Endothelial cell of umbilical vein (primary cell): Measurements from ENCODE around the gene B4GALNT4. TPM values are rescaled to one million over a fixed set of nuclear protein-coding genes. Genes with fewer than 3 reads are reported as not detected.

Experiments used
- BruUV-seq: library from RNA; stranded (reverse); fragments of 400-500 nt; replicated peaks from 2 replicates; lab custom pipeline; 2021; lab: Mats Ljungman, UMichigan
- CTCF ChIA-PET: fragments of 300-600, 350-600 bp; sonication (Branson Sonifier 250); formaldehyde crosslinking; loops from one replicate; lab custom pipeline; 2021; ENCODE audit warnings: antibody characterized with exemption, inconsistent platforms; lab: Charles Lee
- POLR2A ChIA-PET: fragments of 300-600, 350-600 bp; sonication (Branson Sonifier 250); formaldehyde crosslinking; loops from one replicate; lab custom pipeline; 2021; ENCODE audit warnings: antibody characterized with exemption, inconsistent platforms; lab: Charles Lee
- DNase-seq: peaks from one replicate; pipeline ENCODE4 v3.0.0-alpha.2; 2011; ENCODE audit warnings: low read depth, low spot score
- FAIRE-seq: peaks from 2 replicates; lab custom pipeline; 2011; peaks lifted over from hg19 to GRCh38; lab: Jason Lieb, UNC
- H2AFZ ChIP-seq: 2 replicates; pipeline ENCODE4 v1.6.0; 2012; ENCODE audit warnings: low read depth, low read length, control low read depth, inconsistent platforms
- H3K27ac ChIP-seq: 2 replicates; pipeline ENCODE4 v1.5.1; 2011; ENCODE audit warnings: low read depth, mild to moderate bottlenecking, control low read depth, low read length, moderate library complexity; ENCODE audit not compliant: insufficient read depth
- H3K27me3 ChIP-seq, 2 experiments: 2 replicates each; pipeline versions ENCODE4 v1.6.0 to v1.6.1; 2011; ENCODE audit warnings: low read length in 2 of 2, mixed read lengths in 1 of 2; ENCODE audit not compliant: control insufficient read depth in 2 of 2, insufficient read depth in 2 of 2
- H3K36me3 ChIP-seq, 2 experiments: 2 replicates in 1 of 2; 3 replicates in 1 of 2; pipeline ENCODE4 v1.5.1; 2011; ENCODE audit warnings: low read length in 2 of 2, mild to moderate bottlenecking in 1 of 2, moderate library complexity in 1 of 2; ENCODE audit not compliant: control insufficient read depth in 2 of 2, insufficient read depth in 2 of 2; ENCODE audit errors: extremely low read depth in 1 of 2
- H3K4me1 ChIP-seq: 3 replicates; pipeline ENCODE4 v1.5.1; 2011; ENCODE audit warnings: mild to moderate bottlenecking, low read length; ENCODE audit not compliant: control insufficient read depth, insufficient read depth; ENCODE audit errors: extremely low read depth
- H3K4me2 ChIP-seq: 2 replicates; pipeline ENCODE4 v1.6.1; 2011; ENCODE audit warnings: low read length, control low read depth, mixed read lengths; ENCODE audit not compliant: insufficient read depth
- H3K4me3 ChIP-seq, 3 experiments: fragments of 200-600 bp in 1 of 3; sonication (generic), shearing (Covaris generic) in 1 of 3; replicated peaks in 1 of 3; 2 replicates each; pipeline ENCODE4 v1.5.1; 2011 to 2016; ENCODE audit warnings: control low read depth in 3 of 3, low read length in 3 of 3, mild to moderate bottlenecking in 2 of 3, inconsistent platforms in 1 of 3, low read depth in 1 of 3, moderate library complexity in 1 of 3; ENCODE audit not compliant: insufficient read depth in 1 of 3
- H3K79me2 ChIP-seq: 2 replicates; pipeline ENCODE4 v1.6.0; 2012; ENCODE audit warnings: low read length, inconsistent platforms; ENCODE audit not compliant: control insufficient read depth, insufficient read depth
- H3K9ac ChIP-seq: replicated peaks from 2 replicates; pipeline ENCODE3; 2011; ENCODE audit warnings: low read length, control low read depth; ENCODE audit not compliant: insufficient read depth; ENCODE audit errors: extremely low read depth
- H3K9me1 ChIP-seq: replicated peaks from 3 replicates; pipeline ENCODE4 v1.6.0; 2011; ENCODE audit warnings: mild to moderate bottlenecking, low read length; ENCODE audit not compliant: control insufficient read depth, insufficient read depth; ENCODE audit errors: extremely low read depth
- H3K9me3 ChIP-seq: replicated peaks from 2 replicates; pipeline ENCODE4 v1.5.1; 2012; ENCODE audit warnings: low read length, inconsistent platforms; ENCODE audit not compliant: control insufficient read depth, insufficient read depth
- H4K20me1 ChIP-seq: replicated peaks from 2 replicates; pipeline ENCODE3; 2011; ENCODE audit warnings: mild to moderate bottlenecking, low read length; ENCODE audit not compliant: control insufficient read depth, insufficient read depth; ENCODE audit errors: extremely low read depth
- EZH2 ChIP-seq: IDR thresholded peaks from 2 replicates; pipeline ENCODE4 v1.6.1; 2012; ENCODE audit warnings: borderline replicate concordance, low read depth, mild to moderate bottlenecking, moderate library complexity, low read length, inconsistent platforms; ENCODE audit not compliant: severe bottlenecking
- FOS ChIP-seq: IDR thresholded peaks from 2 replicates; pipeline ENCODE4 v1.6.1; 2011; ENCODE audit warnings: mild to moderate bottlenecking, low read length, moderate library complexity, borderline replicate concordance; ENCODE audit not compliant: insufficient read depth
- GATA2 ChIP-seq: IDR thresholded peaks from 2 replicates; pipeline ENCODE4 v1.7.0; 2011; ENCODE audit warnings: low read depth, mild to moderate bottlenecking, moderate library complexity, mixed read lengths, low read length; ENCODE audit not compliant: insufficient read length, insufficient read depth
- JUN ChIP-seq: IDR thresholded peaks from 2 replicates; pipeline ENCODE4 v1.6.1; 2011; ENCODE audit warnings: borderline replicate concordance, low read depth; ENCODE audit not compliant: insufficient read length, insufficient read depth
- MAX ChIP-seq: IDR thresholded peaks from 2 replicates; pipeline ENCODE4 v1.6.1; 2011; ENCODE audit not compliant: insufficient read depth, insufficient read length
- MYC ChIP-seq: IDR thresholded peaks from one replicate; pipeline ENCODE4 v1.6.1; 2011; ENCODE audit warnings: mild to moderate bottlenecking, low read depth, low read length
- POLR2A ChIP-seq: IDR thresholded peaks from 2 replicates; pipeline ENCODE4 v1.6.1; 2012; ENCODE audit warnings: low read depth, mild to moderate bottlenecking, control low read depth, low read length
- POLR2AphosphoS5 ChIP-seq: IDR thresholded peaks from 2 replicates; pipeline ENCODE4 v1.6.1; 2012; ENCODE audit warnings: low read depth, mild to moderate bottlenecking, control low read depth, low read length, moderate library complexity; ENCODE audit not compliant: insufficient read depth
- dilution Hi-C: fragments of 300-500 bp; cut with MboI; formaldehyde crosslinking; loops from one replicate; pipeline ENCODE4 v1.15.0; 2019; ENCODE audit warnings: low sequenced_read_pairs; ENCODE audit not compliant: extremely low pct_ligation_motif_present
- intact Hi-C: fragments of 100-400 bp; cut with micrococcal nuclease; formaldehyde crosslinking; loops from one replicate; pipeline ENCODE4 v1.10.0; 2022
- polyA plus RNA-seq, 4 experiments: library from polyadenylated mRNA; depleted of rRNA in 3 of 4; stranded (reverse) in 3 of 4; unstranded in 1 of 4; fragments of >200 nt; gene quantifications; 2 replicates each; pipeline versions ENCODE4 v1.2.1 to v1.2.3, GENCODE V29; 2011 to 2012; ENCODE audit warnings: missing spikeins in 1 of 4
- total RNA-seq: library from RNA; stranded (reverse); gene quantifications from 2 replicates; pipeline ENCODE4 v1.2.3, GENCODE V29; 2021
- TF ChIP-seq, protein P1 (sequence below), 2 donors: IDR thresholded peaks; 1 replicate in 1 of 2; 2 replicates in 1 of 2; pipeline ENCODE4 v1.5.1; 2011; ENCODE audit warnings: low read length in 2 of 2, mild to moderate bottlenecking in 2 of 2, moderate library complexity in 2 of 2, control low read depth in 1 of 2, inconsistent platforms in 1 of 2, low read depth in 1 of 2; ENCODE audit not compliant: insufficient read depth in 1 of 2; ENCODE audit errors: extremely low read depth in 1 of 2

B4GALNT4 gene
- total and polyA plus RNA-seq, 2 donors (not counting 3 experiments of a cell fraction or from before 2014, with no cell fraction given): 9.2 to 9.6 TPM

DNA sequence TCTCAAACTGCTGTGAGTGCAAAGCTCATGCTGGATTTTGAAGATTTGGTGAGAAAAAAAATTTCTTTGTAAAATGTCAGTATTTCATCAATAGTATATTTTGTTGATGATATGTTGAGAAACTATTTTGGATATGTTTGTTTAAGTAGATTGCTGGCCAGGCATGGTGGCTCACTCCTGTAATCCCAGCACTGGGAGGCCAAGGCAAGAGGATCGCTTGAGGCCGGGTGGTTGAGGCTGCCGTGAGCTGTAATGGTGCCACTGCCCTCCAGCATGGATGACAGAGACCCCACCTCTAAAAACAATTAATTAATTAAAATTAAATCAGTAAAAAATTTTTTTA, 41.7 kb upstream of the B4GALNT4 start:
- CTCF ChIA-PET: interaction anchor here (0.7 to 1.3 kb wide), 5 partner anchors 11 to 27 kb away, joined by 3 to 4 read pairs (median 3); no protein-coding TSS in a partner anchor

More for the DNA sequence above, 41.7 kb upstream of the B4GALNT4 start:
- no peak overlapping the region for H3K4me3 ChIP-seq
- intact Hi-C loops (loop anchor here (1.0 to 2.0 kb wide), 2 partner anchors 8 to 29 kb away; no protein-coding TSS in a partner anchor), dilution Hi-C loops (no loop called here)
- peak overlapping the region; percentile 59 for H3K27ac ChIP-seq
- H3K36me3 ChIP-seq: no peaks in the 10 kb centered on the region
- H3K27me3 ChIP-seq: no peaks in the 10 kb centered on the region
- no peak for TF ChIP-seq GATA2
- no peak for TF ChIP-seq POLR2A
- no peak for TF ChIP-seq EZH2
- no peak for TF ChIP-seq FOS
- no peak for TF ChIP-seq JUN
- TF ChIP-seq, protein P1, sequence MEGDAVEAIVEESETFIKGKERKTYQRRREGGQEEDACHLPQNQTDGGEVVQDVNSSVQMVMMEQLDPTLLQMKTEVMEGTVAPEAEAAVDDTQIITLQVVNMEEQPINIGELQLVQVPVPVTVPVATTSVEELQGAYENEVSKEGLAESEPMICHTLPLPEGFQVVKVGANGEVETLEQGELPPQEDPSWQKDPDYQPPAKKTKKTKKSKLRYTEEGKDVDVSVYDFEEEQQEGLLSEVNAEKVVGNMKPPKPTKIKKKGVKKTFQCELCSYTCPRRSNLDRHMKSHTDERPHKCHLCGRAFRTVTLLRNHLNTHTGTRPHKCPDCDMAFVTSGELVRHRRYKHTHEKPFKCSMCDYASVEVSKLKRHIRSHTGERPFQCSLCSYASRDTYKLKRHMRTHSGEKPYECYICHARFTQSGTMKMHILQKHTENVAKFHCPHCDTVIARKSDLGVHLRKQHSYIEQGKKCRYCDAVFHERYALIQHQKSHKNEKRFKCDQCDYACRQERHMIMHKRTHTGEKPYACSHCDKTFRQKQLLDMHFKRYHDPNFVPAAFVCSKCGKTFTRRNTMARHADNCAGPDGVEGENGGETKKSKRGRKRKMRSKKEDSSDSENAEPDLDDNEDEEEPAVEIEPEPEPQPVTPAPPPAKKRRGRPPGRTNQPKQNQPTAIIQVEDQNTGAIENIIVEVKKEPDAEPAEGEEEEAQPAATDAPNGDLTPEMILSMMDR (IDR thresholded peaks at IDR 0.05; ENCODE audit: extremely low read depth in 1 of 2, insufficient read depth in 1 of 2, low read depth in 1 of 2, low read length in 2 of 2): no peak
- TF ChIP-seq POLR2AphosphoS5: no peak
- TF ChIP-seq MYC: no peak
- TF ChIP-seq MAX: no peak
- no peaks in the 10 kb centered on the region for H3K9me3 ChIP-seq
- POLR2A ChIA-PET: interaction anchor here (1.0 kb wide), 1 partner anchor 28 kb away, joined by 3 read pairs; no protein-coding TSS in a partner anchor
- peaks cover 15% of the 10 kb centered on the region for H3K4me1 ChIP-seq
- no peaks in the 10 kb centered on the region for H3K9me1 ChIP-seq
- BruUV-seq: no TSS peak
- H3K4me2 ChIP-seq: no peak overlapping the region
- FAIRE-seq (no peak), DNase-seq (no peak)
- H2AFZ ChIP-seq: peak overlapping the region; percentile 50
- H3K9ac ChIP-seq: peak overlapping the region; percentile 44
- no peaks in the 10 kb centered on the region for H4K20me1 ChIP-seq
- H3K79me2 ChIP-seq: no peaks in the 10 kb centered on the region
